ENCODE results near the gene GOLGA6L7. TPM values are rescaled to one million over a fixed set of nuclear protein-coding genes. Genes with fewer than 3 reads are reported as not detected.

The GOLGA6L7 gene
- total RNA-seq, 1 donor from 2014 or later, result not detected

GRCh38 chr15:28879551-28879950 lies 31.1 kb upstream of the GOLGA6L7 start:
- H3K4me1 Mint-ChIP-seq (ENCODE audit: low read depth, unreplicated experiment), result no peaks in the 10 kb centered on the region
- no peaks in the 10 kb centered on the region for H3K79me2 ChIP-seq (ENCODE audit: insufficient read depth, low read length)
- no peaks in the 10 kb centered on the region for H3K36me3 ChIP-seq (ENCODE audit: insufficient read depth, low read length)
- DNase-seq (ENCODE audit: low read depth) (no peak), FAIRE-seq (no peak)
- H3K27me3 ChIP-seq (ENCODE audit: insufficient read depth, low read length), result no peaks in the 10 kb centered on the region
- H3K36me3 Mint-ChIP-seq (ENCODE audit: low read depth, unreplicated experiment), result peaks cover 2% of the 10 kb centered on the region
- TF ChIP-seq CTCF (IDR thresholded peaks at IDR 0.05; ENCODE audit: insufficient read depth, low read depth, low read length) (no peak), EZH2 (IDR thresholded peaks at IDR 0.05; ENCODE audit: insufficient read depth, low read length) (no peak)
- H3K27me3 Mint-ChIP-seq (ENCODE audit: low read depth, unreplicated experiment), result peaks cover 17% of the 10 kb centered on the region
- H4K20me1 ChIP-seq (ENCODE audit: insufficient read depth, low read length), result no peaks in the 10 kb centered on the region
- no peak overlapping the region for H2AFZ ChIP-seq (ENCODE audit: low read depth, low read length)
- H3K9me3 Mint-ChIP-seq (ENCODE audit: unreplicated experiment), result peaks cover 4% of the 10 kb centered on the region
- H3K4me2 ChIP-seq (ENCODE audit: low read length), result no peak overlapping the region
- no peaks in the 10 kb centered on the region for H3K9me3 ChIP-seq (ENCODE audit: insufficient read depth, low read depth, low read length)
- H3K4me3 Mint-ChIP-seq (ENCODE audit: unreplicated experiment), result no peak overlapping the region
- no peaks in the 10 kb centered on the region for H3K4me1 ChIP-seq (ENCODE audit: insufficient read depth, low read length)
- H3K27ac Mint-ChIP-seq (ENCODE audit: unreplicated experiment), result no peak overlapping the region
- H3K4me3 ChIP-seq (ENCODE audit: insufficient read depth, low read depth, low read length), result no peak overlapping the region
- no peak overlapping the region for H3K9ac ChIP-seq (ENCODE audit: low read length)
- H3K27ac ChIP-seq (ENCODE audit: low read depth, low read length), result no peak overlapping the region

- FAIRE-seq, result no peak
- TF ChIP-seq EZH2 (IDR thresholded peaks at IDR 0.05; ENCODE audit: insufficient read depth, low read length) (no peak), CTCF (IDR thresholded peaks at IDR 0.05; ENCODE audit: insufficient read depth, low read depth, low read length) (no peak)
- no peak overlapping the region for H3K9ac ChIP-seq (ENCODE audit: low read length)
- no peaks in the 10 kb centered on the region for H4K20me1 ChIP-seq (ENCODE audit: insufficient read depth, low read length)
- no peak for DNase-seq (ENCODE audit: low read depth)
- Mint-ChIP-seq H3K27me3 (ENCODE audit: low read depth, unreplicated experiment) (peaks cover 13% of the 10 kb centered on the region), H3K4me3 (ENCODE audit: unreplicated experiment) (no peak overlapping the region), H3K4me1 (ENCODE audit: low read depth, unreplicated experiment) (no peaks in the 10 kb centered on the region), H3K27ac (ENCODE audit: unreplicated experiment) (no peak overlapping the region), H3K9me3 (ENCODE audit: unreplicated experiment) (peaks cover 4% of the 10 kb centered on the region), H3K36me3 (ENCODE audit: low read depth, unreplicated experiment) (peaks cover 2% of the 10 kb centered on the region)
- H3K36me3 ChIP-seq (ENCODE audit: insufficient read depth, low read length), result no peaks in the 10 kb centered on the region
- no peak overlapping the region for H2AFZ ChIP-seq (ENCODE audit: low read depth, low read length)
- H3K9me3 ChIP-seq (ENCODE audit: insufficient read depth, low read depth, low read length), result no peaks in the 10 kb centered on the region
- H3K27me3 ChIP-seq (ENCODE audit: insufficient read depth, low read length), result no peaks in the 10 kb centered on the region
- no peak overlapping the region for H3K27ac ChIP-seq (ENCODE audit: low read depth, low read length)
- H3K4me3 ChIP-seq (ENCODE audit: insufficient read depth, low read depth, low read length), result no peak overlapping the region
- no peak overlapping the region for H3K4me2 ChIP-seq (ENCODE audit: low read length)
- no peaks in the 10 kb centered on the region for H3K4me1 ChIP-seq (ENCODE audit: insufficient read depth, low read length)
- H3K79me2 ChIP-seq (ENCODE audit: insufficient read depth, low read length), result no peaks in the 10 kb centered on the region
Measured at GRCh38 chr15:28878209-28878608, 29.8 kb upstream of the GOLGA6L7 start.

GRCh38 chr15:28876845-28877185 lies 28.4 kb upstream of the GOLGA6L7 start:
- Histone ChIP-seq H4K20me1 (ENCODE audit: insufficient read depth, low read length) (no peaks in the 10 kb centered on the region), H3K4me1 (ENCODE audit: insufficient read depth, low read length) (no peaks in the 10 kb centered on the region), H3K79me2 (ENCODE audit: insufficient read depth, low read length) (no peaks in the 10 kb centered on the region), H3K9ac (ENCODE audit: low read length) (no peak overlapping the region), H3K4me3 (ENCODE audit: insufficient read depth, low read depth, low read length) (no peak overlapping the region), H2AFZ (ENCODE audit: low read depth, low read length) (no peak overlapping the region), H3K27ac (ENCODE audit: low read depth, low read length) (no peak overlapping the region), H3K9me3 (ENCODE audit: insufficient read depth, low read depth, low read length) (no peaks in the 10 kb centered on the region), H3K36me3 (ENCODE audit: insufficient read depth, low read length) (no peaks in the 10 kb centered on the region), H3K27me3 (ENCODE audit: insufficient read depth, low read length) (no peaks in the 10 kb centered on the region), H3K4me2 (ENCODE audit: low read length) (no peak overlapping the region)
- no peaks in the 10 kb centered on the region for H3K4me1 Mint-ChIP-seq (ENCODE audit: low read depth, unreplicated experiment)
- FAIRE-seq, result no peak
- DNase-seq (ENCODE audit: low read depth), result no peak
- TF ChIP-seq EZH2 (IDR thresholded peaks at IDR 0.05; ENCODE audit: insufficient read depth, low read length) (no peak), CTCF (IDR thresholded peaks at IDR 0.05; ENCODE audit: insufficient read depth, low read depth, low read length) (no peak)
- peaks cover 2% of the 10 kb centered on the region for H3K36me3 Mint-ChIP-seq (ENCODE audit: low read depth, unreplicated experiment)
- H3K9me3 Mint-ChIP-seq (ENCODE audit: unreplicated experiment), result peaks cover 5% of the 10 kb centered on the region
- no peak overlapping the region for H3K27ac Mint-ChIP-seq (ENCODE audit: unreplicated experiment)
- peaks cover 14% of the 10 kb centered on the region for H3K27me3 Mint-ChIP-seq (ENCODE audit: low read depth, unreplicated experiment)
- H3K4me3 Mint-ChIP-seq (ENCODE audit: unreplicated experiment), result no peak overlapping the region

Data from astrocyte (in vitro differentiated cells and primary cell).